Measurements from ENCODE around the gene HSP90AA1. TPM values are rescaled to one million over a fixed set of nuclear protein-coding genes. Genes with fewer than 3 reads are reported as not detected.
"Not testable (repeated sequence)": the region's sequence is repeated elsewhere in the genome, so short reads cannot be mapped to it uniquely, and the experiment has no call there.

Gene HSP90AA1
- total RNA-seq, 1 experiment from 2014 or later: 183 TPM

GRCh38 chr14:102085948-102086708 is 716 bp downstream of the HSP90AA1 start:
- Histone ChIP-seq H3K36me3 (replicated peaks; ENCODE audit: control insufficient read depth, insufficient read depth, low read length) (peaks cover 39% of the 10 kb centered on the region), H3K27me3 (ENCODE audit: control insufficient read depth, insufficient read depth, low read length) (no peaks in the 10 kb centered on the region), H3K4me3 (ENCODE audit: insufficient read depth, low read depth, low read length) (peak overlapping the region; percentile 90)
- DNase-seq: peak; percentile 87

- Histone ChIP-seq H3K36me3 (replicated peaks; ENCODE audit: control insufficient read depth, insufficient read depth, low read length) (peaks cover 44% of the 10 kb centered on the region), H3K27me3 (ENCODE audit: control insufficient read depth, insufficient read depth, low read length) (no peaks in the 10 kb centered on the region), H3K4me3 (ENCODE audit: insufficient read depth, low read depth, low read length) (peak overlapping the region; percentile 90)
- no peak for DNase-seq
Measured at GRCh38 chr14:102085488-102085887, 1.4 kb downstream of the HSP90AA1 start.

GRCh38 chr14:102084931-102085330 is 1.9 kb downstream of the HSP90AA1 start:
- H3K36me3 ChIP-seq (replicated peaks; ENCODE audit: control insufficient read depth, insufficient read depth, low read length): peaks cover 48% of the 10 kb centered on the region
- no peaks in the 10 kb centered on the region for H3K27me3 ChIP-seq (ENCODE audit: control insufficient read depth, insufficient read depth, low read length)
- DNase-seq: no peak
- H3K4me3 ChIP-seq (ENCODE audit: insufficient read depth, low read depth, low read length): no peak overlapping the region; the same call in 1 of the 2 replicates

GRCh38 chr14:102084522-102084921 is 2.3 kb downstream of the HSP90AA1 start:
- H3K4me3 ChIP-seq (ENCODE audit: insufficient read depth, low read depth, low read length); DNase-seq; H3K27me3 ChIP-seq (ENCODE audit: control insufficient read depth, insufficient read depth, low read length): not testable (repeated sequence)
- peaks cover 51% of the 10 kb centered on the region for H3K36me3 ChIP-seq (replicated peaks; ENCODE audit: control insufficient read depth, insufficient read depth, low read length)

GRCh38 chr14:102081231-102082080 is 5.4 kb downstream of the HSP90AA1 start:
- DNase-seq: no peak
- Histone ChIP-seq H3K4me3 (ENCODE audit: insufficient read depth, low read depth, low read length) (no peak overlapping the region), H3K27me3 (ENCODE audit: control insufficient read depth, insufficient read depth, low read length) (no peaks in the 10 kb centered on the region), H3K36me3 (replicated peaks; ENCODE audit: control insufficient read depth, insufficient read depth, low read length) (peaks cover 54% of the 10 kb centered on the region)

- no peak for DNase-seq
- Histone ChIP-seq H3K4me3 (ENCODE audit: insufficient read depth, low read depth, low read length) (no peak overlapping the region), H3K36me3 (replicated peaks; ENCODE audit: control insufficient read depth, insufficient read depth, low read length) (peaks cover 48% of the 10 kb centered on the region), H3K27me3 (ENCODE audit: control insufficient read depth, insufficient read depth, low read length) (no peaks in the 10 kb centered on the region)
Measured at GRCh38 chr14:102080183-102081080, 6.4 kb downstream of the HSP90AA1 start.

- H3K27me3 ChIP-seq (ENCODE audit: control insufficient read depth, insufficient read depth, low read length): no peaks in the 10 kb centered on the region
- H3K4me3 ChIP-seq (ENCODE audit: insufficient read depth, low read depth, low read length): no peak overlapping the region
- H3K36me3 ChIP-seq (replicated peaks; ENCODE audit: control insufficient read depth, insufficient read depth, low read length): peaks cover 41% of the 10 kb centered on the region
- no peak for DNase-seq
Measured at GRCh38 chr14:102079700-102079979, 7.2 kb downstream of the HSP90AA1 start.

GRCh38 chr14:102078831-102079699 is 7.8 kb downstream of the HSP90AA1 start:
- no peak for DNase-seq
- no peak overlapping the region for H3K4me3 ChIP-seq (ENCODE audit: insufficient read depth, low read depth, low read length)
- H3K36me3 ChIP-seq (replicated peaks; ENCODE audit: control insufficient read depth, insufficient read depth, low read length): peaks cover 36% of the 10 kb centered on the region
- H3K27me3 ChIP-seq (ENCODE audit: control insufficient read depth, insufficient read depth, low read length): no peaks in the 10 kb centered on the region

GRCh38 chr14:102078361-102078791 is 8.5 kb downstream of the HSP90AA1 start:
- peaks cover 31% of the 10 kb centered on the region for H3K36me3 ChIP-seq (replicated peaks; ENCODE audit: control insufficient read depth, insufficient read depth, low read length)
- DNase-seq; H3K27me3 ChIP-seq (ENCODE audit: control insufficient read depth, insufficient read depth, low read length); H3K4me3 ChIP-seq (ENCODE audit: insufficient read depth, low read depth, low read length): not testable (repeated sequence)

- no peak overlapping the region for H3K4me3 ChIP-seq (ENCODE audit: insufficient read depth, low read depth, low read length)
- no peaks in the 10 kb centered on the region for H3K27me3 ChIP-seq (ENCODE audit: control insufficient read depth, insufficient read depth, low read length)
- DNase-seq: no peak
- peaks cover 25% of the 10 kb centered on the region for H3K36me3 ChIP-seq (replicated peaks; ENCODE audit: control insufficient read depth, insufficient read depth, low read length)
Measured at GRCh38 chr14:102077382-102077709, 9.5 kb downstream of the HSP90AA1 start.

GRCh38 chr14:102075155-102075554 is 11.7 kb downstream of the HSP90AA1 start:
- H3K27me3 ChIP-seq (ENCODE audit: control insufficient read depth, insufficient read depth, low read length): no peaks in the 10 kb centered on the region
- no peak overlapping the region for H3K4me3 ChIP-seq (ENCODE audit: insufficient read depth, low read depth, low read length)
- H3K36me3 ChIP-seq (replicated peaks; ENCODE audit: control insufficient read depth, insufficient read depth, low read length): peaks cover 8% of the 10 kb centered on the region
- no peak for DNase-seq

GRCh38 chr14:102074415-102074964 is 12.4 kb downstream of the HSP90AA1 start:
- peaks cover 3% of the 10 kb centered on the region for H3K36me3 ChIP-seq (replicated peaks; ENCODE audit: control insufficient read depth, insufficient read depth, low read length)
- no peak overlapping the region for H3K4me3 ChIP-seq (ENCODE audit: insufficient read depth, low read depth, low read length)
- no peak for DNase-seq
- no peaks in the 10 kb centered on the region for H3K27me3 ChIP-seq (ENCODE audit: control insufficient read depth, insufficient read depth, low read length)

GRCh38 chr14:102071283-102071998 is 15.4 kb downstream of the HSP90AA1 start:
- H3K27me3 ChIP-seq (ENCODE audit: control insufficient read depth, insufficient read depth, low read length): no peaks in the 10 kb centered on the region
- DNase-seq: no peak
- H3K36me3 ChIP-seq (replicated peaks; ENCODE audit: control insufficient read depth, insufficient read depth, low read length): no peaks in the 10 kb centered on the region
- H3K4me3 ChIP-seq (ENCODE audit: insufficient read depth, low read depth, low read length): no peak overlapping the region
